Kidney (tissue), 14 donors: ENCODE data around the gene MRNIP. TPM values are rescaled to one million over a fixed set of nuclear protein-coding genes. Genes with fewer than 3 reads are reported as not detected.

ENCODE experiments used
- DNase-seq, 5 donors: peaks; one replicate each; pipeline ENCODE4 v3.0.0-alpha.2; 2013 to 2020
- FAIRE-seq: peaks from 2 replicates; lab custom pipeline; 2012; peaks lifted over from hg19 to GRCh38; lab: Jason Lieb, UNC
- H3K27ac ChIP-seq, 2 donors: one replicate each; pipeline ENCODE4 v1.7.0; 2013; ENCODE audit warnings: low read depth in 2 of 2, low read length in 2 of 2, inconsistent platforms in 1 of 2
- H3K27me3 ChIP-seq: one replicate; pipeline ENCODE4 v1.7.1; 2013; ENCODE audit warnings: low read length, inconsistent platforms; ENCODE audit not compliant: control insufficient read depth, insufficient read depth
- H3K36me3 ChIP-seq, 3 donors: one replicate each; pipeline versions ENCODE4 v1.7.0 to v1.7.1; 2013; ENCODE audit warnings: low read length in 3 of 3, control low read depth in 1 of 3, inconsistent platforms in 1 of 3; ENCODE audit not compliant: insufficient read depth in 3 of 3, control insufficient read depth in 2 of 3
- H3K4me1 ChIP-seq, 3 donors: one replicate each; pipeline versions ENCODE4 v1.7.0 to v1.7.1; 2013; ENCODE audit warnings: low read length in 3 of 3, inconsistent platforms in 1 of 3, low read depth in 1 of 3; ENCODE audit not compliant: control insufficient read depth in 2 of 3, insufficient read depth in 2 of 3
- H3K4me3 ChIP-seq, 3 donors: one replicate each; pipeline versions ENCODE4 v1.7.0 to v1.8.1; 2013; ENCODE audit warnings: low read length in 3 of 3, control low read depth in 1 of 3, inconsistent platforms in 1 of 3
- H3K9ac ChIP-seq, 3 donors: one replicate each; pipeline versions ENCODE4 v1.7.0 to v1.7.1; 2013; ENCODE audit warnings: low read length in 3 of 3, control low read depth in 1 of 3, inconsistent platforms in 1 of 3
- H3K9me3 ChIP-seq, 3 donors: one replicate each; pipeline versions ENCODE4 v1.7.0 to v1.7.1; 2013; ENCODE audit warnings: low read length in 3 of 3, control low read depth in 1 of 3, inconsistent platforms in 1 of 3; ENCODE audit not compliant: control insufficient read depth in 2 of 3, insufficient read depth in 1 of 3
- intact Hi-C: fragments of 100-400 bp; cut with DNase I; formaldehyde crosslinking; loops from one replicate; pipeline ENCODE4 v1.11.1; 2022
- polyA plus RNA-seq: library from polyadenylated mRNA; stranded (reverse); fragments of 350-450 nt; fragmentation: Illumina TruSeq; extraction: RNeasy Lipid Tissue Mini Kit (QIAGEN cat#74804); gene quantifications from one replicate; pipeline ENCODE4 v1.2.3, GENCODE V29; 2014; ENCODE audit warnings: low read depth, low replicate concordance; ENCODE audit not compliant: insufficient read depth
- total RNA-seq: library from RNA; stranded (reverse); fragmentation: NEBNext Ultra II Directional; extraction: Animal tissue kit (Norgen Biotek cat#: 25700); gene quantifications from one replicate; pipeline ENCODE4 v1.2.1, GENCODE V29; 2021
- TF ChIP-seq, protein P1 (sequence below): IDR thresholded peaks from 3 replicates; pipeline ENCODE4 v1.5.1; 2012; ENCODE audit warnings: mild to moderate bottlenecking, moderate library complexity, borderline replicate concordance; ENCODE audit not compliant: insufficient read depth; ENCODE audit errors: extremely low read depth
- donor health status: control.
- donor health status: control.
- donor health status: control.
- donor health status: control.
- donor health status: control.
- donor health status: DM: yes; HTN: yes; CAD: no.
- donor health status: Normal renal cell carcinoma (clear cell type).

The MRNIP gene
- total and polyA plus RNA-seq, 2 donors from 2014 or later: 25.3 to 36.6 TPM

GRCh38 chr5:179840321-179840720, 18.3 kb downstream of the MRNIP start:
- FAIRE-seq: no peak
- peak in 1 of 5 donors; percentile 29 for DNase-seq

GRCh38 chr5:179839328-179840256, 19.0 kb downstream of the MRNIP start:
- intact Hi-C loops: no loop called here
- Histone ChIP-seq H3K9me3 (no peaks in the 10 kb centered on the region), H3K4me3 (no peak overlapping the region), H3K27me3 (no peaks in the 10 kb centered on the region), H3K9ac (no peak overlapping the region), H3K27ac (no peak overlapping the region), H3K4me1 (peaks cover 0 to 9% (median 0%) of the 10 kb centered on the region in 3 donors), H3K36me3 (peaks cover 0 to 46% (median 22%) of the 10 kb centered on the region in 3 donors)
- no peak for FAIRE-seq
- TF ChIP-seq, protein P1, sequence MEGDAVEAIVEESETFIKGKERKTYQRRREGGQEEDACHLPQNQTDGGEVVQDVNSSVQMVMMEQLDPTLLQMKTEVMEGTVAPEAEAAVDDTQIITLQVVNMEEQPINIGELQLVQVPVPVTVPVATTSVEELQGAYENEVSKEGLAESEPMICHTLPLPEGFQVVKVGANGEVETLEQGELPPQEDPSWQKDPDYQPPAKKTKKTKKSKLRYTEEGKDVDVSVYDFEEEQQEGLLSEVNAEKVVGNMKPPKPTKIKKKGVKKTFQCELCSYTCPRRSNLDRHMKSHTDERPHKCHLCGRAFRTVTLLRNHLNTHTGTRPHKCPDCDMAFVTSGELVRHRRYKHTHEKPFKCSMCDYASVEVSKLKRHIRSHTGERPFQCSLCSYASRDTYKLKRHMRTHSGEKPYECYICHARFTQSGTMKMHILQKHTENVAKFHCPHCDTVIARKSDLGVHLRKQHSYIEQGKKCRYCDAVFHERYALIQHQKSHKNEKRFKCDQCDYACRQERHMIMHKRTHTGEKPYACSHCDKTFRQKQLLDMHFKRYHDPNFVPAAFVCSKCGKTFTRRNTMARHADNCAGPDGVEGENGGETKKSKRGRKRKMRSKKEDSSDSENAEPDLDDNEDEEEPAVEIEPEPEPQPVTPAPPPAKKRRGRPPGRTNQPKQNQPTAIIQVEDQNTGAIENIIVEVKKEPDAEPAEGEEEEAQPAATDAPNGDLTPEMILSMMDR: no peak
- peak in 1 of 5 donors; percentile 59 for DNase-seq

More at GRCh38 chr5:179840321-179840720, 18.3 kb downstream of the MRNIP start:
- Histone ChIP-seq H3K9ac (no peak overlapping the region), H3K4me3 (no peak overlapping the region), H3K4me1 (peaks cover 0 to 9% (median 0%) of the 10 kb centered on the region in 3 donors), H3K9me3 (no peaks in the 10 kb centered on the region), H3K27me3 (no peaks in the 10 kb centered on the region), H3K27ac (no peak overlapping the region), H3K36me3 (peaks cover 0 to 46% (median 22%) of the 10 kb centered on the region in 3 donors)
- intact Hi-C loops: no loop called here
- TF ChIP-seq, protein P1: no peak

- TF ChIP-seq, protein P1: no peak
- peak overlapping the region in 1 of 2 donors; percentile 71 for H3K27ac ChIP-seq
- DNase-seq: peak in 1 of 5 donors; percentile 65
- peaks cover 2 to 55% (median 35%) of the 10 kb centered on the region in 3 donors for H3K36me3 ChIP-seq
- H3K9ac ChIP-seq: no peak overlapping the region
- no peak for FAIRE-seq
- no peaks in the 10 kb centered on the region for H3K27me3 ChIP-seq
- H3K9me3 ChIP-seq: no peaks in the 10 kb centered on the region
- intact Hi-C loops: no loop called here
- peaks cover 0 to 9% (median 0%) of the 10 kb centered on the region in 3 donors for H3K4me1 ChIP-seq
- no peak overlapping the region for H3K4me3 ChIP-seq
Observed at GRCh38 chr5:179837076-179838011, 21.3 kb downstream of the MRNIP start.
